HFFc6 (cell line): Measurements from ENCODE around the gene CPED1. TPM values are rescaled to one million over a fixed set of nuclear protein-coding genes. Genes with fewer than 3 reads are reported as not detected.

Experiments
- DNase-seq: peaks from one replicate; pipeline ENCODE4 v3.0.0-alpha.2; 2018
- H3K27ac Mint-ChIP-seq: 2 replicates; pipeline ENCODE4 v1.8.0; 2020; ENCODE audit warnings: mild to moderate bottlenecking, mixed read lengths
- H3K27me3 Mint-ChIP-seq: 2 replicates; pipeline ENCODE4 v1.8.0; 2021; ENCODE audit warnings: mild to moderate bottlenecking, moderate library complexity, mixed read lengths; ENCODE audit not compliant: insufficient read depth
- H3K36me3 Mint-ChIP-seq: 2 replicates; pipeline ENCODE4 v1.8.0; 2021; ENCODE audit warnings: low read depth, mixed read lengths
- H3K4me1 Mint-ChIP-seq: 2 replicates; pipeline ENCODE4 v1.8.0; 2020; ENCODE audit warnings: low read depth, mixed read lengths
- H3K4me3 Mint-ChIP-seq: 2 replicates; pipeline ENCODE4 v1.8.0; 2020; ENCODE audit warnings: mild to moderate bottlenecking, moderate library complexity, mixed read lengths
- H3K9me3 Mint-ChIP-seq: 2 replicates; pipeline ENCODE4 v1.8.0; 2020; ENCODE audit warnings: mild to moderate bottlenecking, mixed read lengths
- CTCF ChIP-seq: fragments of 200-600 bp; sonication (generic); IDR thresholded peaks from 2 replicates; pipeline ENCODE4 v1.5.0; 2021; ENCODE audit warnings: antibody characterized with exemption, mild to moderate bottlenecking
- total RNA-seq, 6 experiments: library from RNA; stranded (reverse); fragmentation: NEBNext Ultra II Directional; extraction: Animal tissue kit (Norgen Biotek cat#: 25700); gene quantifications; 2 replicates in 1 of 6; 3 replicates in 5 of 6; pipeline ENCODE4 v1.2.3, GENCODE V29; 2021

CPED1 gene
- total RNA-seq, 6 experiments from 2014 or later, result 85.0 to 112 (median 95.9) TPM

DNA sequence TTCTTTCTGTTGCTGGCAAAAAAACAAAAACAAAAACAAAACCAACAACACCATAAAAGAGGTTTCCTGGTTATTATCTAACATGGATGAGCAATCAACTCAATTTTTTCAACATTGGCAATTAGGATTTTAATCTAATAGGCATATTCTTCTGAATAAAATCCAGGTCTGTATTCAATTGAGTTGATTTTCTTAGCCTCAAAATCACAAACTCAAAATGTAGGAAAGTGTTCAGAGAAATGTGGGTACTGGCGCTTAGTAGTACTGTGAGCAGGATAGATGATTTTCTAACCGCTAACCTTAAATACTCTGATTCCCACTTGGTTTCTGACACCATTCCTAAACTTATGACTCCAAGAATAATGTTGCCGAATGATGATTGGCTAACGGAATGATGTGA lies 345.9 kb downstream of the CPED1 start:
- no peak for DNase-seq
- no peak overlapping the region for H3K27ac Mint-ChIP-seq
- no peaks in the 10 kb centered on the region for H3K9me3 Mint-ChIP-seq
- peaks cover 7% of the 10 kb centered on the region; the same call in 1 of the 2 replicates for H3K27me3 Mint-ChIP-seq
- peaks cover 35% of the 10 kb centered on the region for H3K4me1 Mint-ChIP-seq
- H3K36me3 Mint-ChIP-seq, result no peaks in the 10 kb centered on the region
- no peak for TF ChIP-seq CTCF
- H3K4me3 Mint-ChIP-seq, result no peak overlapping the region

DNA sequence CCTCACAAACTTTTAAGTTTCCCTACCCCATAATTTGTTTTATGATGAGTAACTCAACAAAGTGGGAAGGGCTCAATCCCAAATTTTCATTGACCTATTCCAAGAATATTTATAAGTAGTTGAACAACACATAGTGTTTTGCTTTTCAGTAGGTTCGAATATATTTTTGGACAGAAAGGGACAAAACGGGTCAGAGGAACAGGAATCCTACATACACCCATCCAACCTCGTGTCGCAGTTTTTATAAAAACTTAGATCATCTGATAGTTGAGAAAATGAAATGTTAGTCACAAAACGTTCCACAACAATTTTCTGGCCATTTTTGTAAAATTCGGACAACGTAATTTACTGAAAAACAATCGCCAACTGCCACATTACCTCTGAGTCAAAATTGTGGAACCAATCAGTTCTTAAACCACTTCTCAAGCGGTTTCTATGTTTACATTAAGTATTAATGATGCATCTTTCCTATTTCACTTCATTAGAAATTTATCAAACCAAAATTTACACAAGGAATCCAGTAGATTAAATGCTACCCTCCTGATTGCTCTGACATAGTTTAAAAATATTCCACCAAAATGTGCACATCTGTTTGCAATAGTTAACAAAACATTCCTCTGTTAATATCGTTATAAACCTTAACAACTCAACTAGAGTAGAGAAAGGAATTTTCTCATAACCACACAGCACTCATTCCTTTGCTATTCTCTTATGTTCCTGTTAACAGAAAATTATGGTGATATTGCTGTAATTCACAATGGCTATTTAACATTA lies 346.6 kb downstream of the CPED1 start:
- Mint-ChIP-seq H3K9me3 (no peaks in the 10 kb centered on the region), H3K4me3 (peak overlapping the region; percentile 1; the same call in 1 of the 2 replicates), H3K36me3 (no peaks in the 10 kb centered on the region), H3K27ac (no peak overlapping the region), H3K4me1 (peaks cover 28% of the 10 kb centered on the region), H3K27me3 (peaks cover 4% of the 10 kb centered on the region; the same call in 1 of the 2 replicates)
- DNase-seq, result peak; percentile 39
- no peak for TF ChIP-seq CTCF

GRCh38 chr7:121336579-121336978 lies 348.1 kb downstream of the CPED1 start:
- Mint-ChIP-seq H3K4me1 (peaks cover 23% of the 10 kb centered on the region), H3K27ac (no peak overlapping the region), H3K36me3 (peaks cover under 1% of the 10 kb centered on the region; the same call in 1 of the 2 replicates), H3K27me3 (no peaks in the 10 kb centered on the region; the same call in 1 of the 2 replicates), H3K4me3 (no peak overlapping the region), H3K9me3 (no peaks in the 10 kb centered on the region)
- TF ChIP-seq CTCF, result no peak
- no peak for DNase-seq

- Mint-ChIP-seq H3K9me3 (no peaks in the 10 kb centered on the region), H3K27me3 (no peaks in the 10 kb centered on the region; the same call in 1 of the 2 replicates), H3K4me3 (no peak overlapping the region), H3K36me3 (peaks cover 9% of the 10 kb centered on the region), H3K27ac (no peak overlapping the region), H3K4me1 (peaks cover 31% of the 10 kb centered on the region)
- no peak for TF ChIP-seq CTCF
- no peak for DNase-seq
Observed at GRCh38 chr7:121337398-121337797, 348.9 kb downstream of the CPED1 start.

GRCh38 chr7:121339082-121339481 lies 350.6 kb downstream of the CPED1 start:
- DNase-seq, result no peak
- no peak for TF ChIP-seq CTCF
- Mint-ChIP-seq H3K27ac (no peak overlapping the region), H3K27me3 (no peaks in the 10 kb centered on the region; the same call in 1 of the 2 replicates), H3K4me3 (no peak overlapping the region), H3K36me3 (peaks cover 9% of the 10 kb centered on the region), H3K9me3 (no peaks in the 10 kb centered on the region), H3K4me1 (peaks cover 48% of the 10 kb centered on the region)
